Measurements from ENCODE around the gene TRAF6. TPM values are rescaled to one million over a fixed set of nuclear protein-coding genes. Genes with fewer than 3 reads are reported as not detected.

The TRAF6 gene
- total and polyA plus RNA-seq, 9 donors: 4.9 to 18.2 (median 13.9) TPM

DNA sequence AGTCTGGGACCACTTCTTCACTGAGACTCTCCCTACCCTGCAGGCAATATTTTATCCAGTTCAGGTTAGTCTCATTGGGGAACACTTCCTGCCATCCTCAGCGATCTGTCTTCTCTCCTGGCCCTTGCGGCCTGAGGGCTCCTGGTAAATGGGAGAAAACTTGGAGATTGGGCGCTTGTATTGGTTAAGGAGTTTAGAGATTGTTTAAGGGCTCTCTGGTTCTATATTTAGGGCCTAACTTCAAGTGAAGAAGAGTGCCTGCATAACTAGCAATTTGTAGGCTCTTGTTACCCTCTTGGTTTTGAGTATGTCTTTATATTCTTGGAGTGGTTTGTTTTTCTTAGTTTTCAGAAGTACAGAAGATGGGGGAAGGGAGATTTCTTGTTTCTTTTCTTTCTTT, 72.7 kb downstream of the TRAF6 start:
- Histone ChIP-seq H3K4me1 (ENCODE audit: insufficient read depth) (no peaks in the 10 kb centered on the region), H3K27ac (no peak overlapping the region), H3K36me3 (no peaks in the 10 kb centered on the region), H3K4me3 (no peak overlapping the region), H3K27me3 (no peaks in the 10 kb centered on the region), H3K9me3 (no peaks in the 10 kb centered on the region)
- DNase-seq: no peak
- WGBS, 3 donors: 96 to 97% (median 96%) methylated on average over 3 of the region's 3 CpGs
- intact Hi-C loops (cut with DNase I): no loop called here
- TF ChIP-seq, protein P1, sequence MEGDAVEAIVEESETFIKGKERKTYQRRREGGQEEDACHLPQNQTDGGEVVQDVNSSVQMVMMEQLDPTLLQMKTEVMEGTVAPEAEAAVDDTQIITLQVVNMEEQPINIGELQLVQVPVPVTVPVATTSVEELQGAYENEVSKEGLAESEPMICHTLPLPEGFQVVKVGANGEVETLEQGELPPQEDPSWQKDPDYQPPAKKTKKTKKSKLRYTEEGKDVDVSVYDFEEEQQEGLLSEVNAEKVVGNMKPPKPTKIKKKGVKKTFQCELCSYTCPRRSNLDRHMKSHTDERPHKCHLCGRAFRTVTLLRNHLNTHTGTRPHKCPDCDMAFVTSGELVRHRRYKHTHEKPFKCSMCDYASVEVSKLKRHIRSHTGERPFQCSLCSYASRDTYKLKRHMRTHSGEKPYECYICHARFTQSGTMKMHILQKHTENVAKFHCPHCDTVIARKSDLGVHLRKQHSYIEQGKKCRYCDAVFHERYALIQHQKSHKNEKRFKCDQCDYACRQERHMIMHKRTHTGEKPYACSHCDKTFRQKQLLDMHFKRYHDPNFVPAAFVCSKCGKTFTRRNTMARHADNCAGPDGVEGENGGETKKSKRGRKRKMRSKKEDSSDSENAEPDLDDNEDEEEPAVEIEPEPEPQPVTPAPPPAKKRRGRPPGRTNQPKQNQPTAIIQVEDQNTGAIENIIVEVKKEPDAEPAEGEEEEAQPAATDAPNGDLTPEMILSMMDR (IDR thresholded peaks at IDR 0.05): no peak
- TF ChIP-seq EP300 (IDR thresholded peaks at IDR 0.05) (no peak), POLR2A (IDR thresholded peaks at IDR 0.05) (no peak)

Small RNA genes lying within 50 kb of the gene (small RNA-seq; reads per million reads assigned to genes)
- not detected for gene AC061999.1

Other genes starting within 250 kb of the TRAF6 start
- gene COMMD9, start 220.8 kb downstream of the TRAF6 start, total RNA-seq: 10 to 100 TPM; 18.4 to 47.6 (median 33.0) TPM
- 10 to 100 TPM; 25.5 to 51.5 TPM for gene COMMD9, start 220.8 kb downstream of the TRAF6 start, polyA plus RNA-seq
- 10 to 100 TPM in 6 of 7 donors, 1 to 10 TPM in 1; 5.9 to 56.3 (median 26.2) TPM for gene PRR5L, start 214.0 kb downstream of the TRAF6 start, total RNA-seq
- 10 to 100 TPM in 1 of 2 donors, 1 to 10 TPM in 1; 9.2 to 13.8 TPM for gene PRR5L, start 214.0 kb downstream of the TRAF6 start, polyA plus RNA-seq
- under 1 TPM; 0.25 to 0.82 (median 0.40) TPM for gene RAG1, start 57.7 kb upstream of the TRAF6 start, total RNA-seq
- gene RAG1, start 57.7 kb upstream of the TRAF6 start, polyA plus RNA-seq: 1 to 10 TPM in 1 of 2 donors, under 1 TPM in 1; 0.18 to 1.3 TPM
- gene IFTAP, start 84.2 kb upstream of the TRAF6 start, total RNA-seq: 10 to 100 TPM; 16.4 to 42.0 (median 23.1) TPM
- 10 to 100 TPM; 25.9 to 30.2 TPM for gene IFTAP, start 84.2 kb upstream of the TRAF6 start, polyA plus RNA-seq
- gene RAG2, start 88.0 kb upstream of the TRAF6 start, total RNA-seq: not detected
- not detected for gene RAG2, start 88.0 kb upstream of the TRAF6 start, polyA plus RNA-seq